ENCODE data around the gene FAM25A. TPM values are rescaled to one million over a fixed set of nuclear protein-coding genes. Genes with fewer than 3 reads are reported as not detected.

FAM25A gene
- total RNA-seq, 6 donors from 2014 or later: not detected

GRCh38 chr10:87068281-87068680 is 48.2 kb downstream of the FAM25A start:
- TF ChIP-seq CTCF (IDR thresholded peaks at IDR 0.05) (no peak), POLR2AphosphoS5 (IDR thresholded peaks at IDR 0.05) (no peak), EP300 (IDR thresholded peaks at IDR 0.05) (no peak), POLR2A (IDR thresholded peaks at IDR 0.05) (no peak)
- ATAC-seq (ENCODE audit: low FRiP score in 2 of 2) (no peak), DNase-seq (no peak)
- H3K4me3 ChIP-seq: no peak overlapping the region
- peaks cover 10 to 96% (median 57%) of the 10 kb centered on the region in 4 donors for H3K36me3 ChIP-seq
- H3K9me3 ChIP-seq: no peaks in the 10 kb centered on the region
- WGBS, 2 donors: 89 to 100% methylated on average over 1 of the region's 1 CpG
- no peaks in the 10 kb centered on the region for H3K27me3 ChIP-seq
- H3K4me1 ChIP-seq: no peaks in the 10 kb centered on the region
- H3K27ac ChIP-seq: no peak overlapping the region

GRCh38 chr10:87072449-87072848 is 52.4 kb downstream of the FAM25A start:
- WGBS, 2 donors: 81 to 93% methylated on average over 2 of the region's 2 CpGs
- H3K27ac ChIP-seq: no peak overlapping the region
- H3K9me3 ChIP-seq: no peaks in the 10 kb centered on the region
- TF ChIP-seq POLR2AphosphoS5 (IDR thresholded peaks at IDR 0.05): no peak
- TF ChIP-seq EP300 (IDR thresholded peaks at IDR 0.05): no peak
- TF ChIP-seq POLR2A (IDR thresholded peaks at IDR 0.05): no peak
- TF ChIP-seq CTCF (IDR thresholded peaks at IDR 0.05): no peak
- peaks cover 9 to 81% (median 41%) of the 10 kb centered on the region in 4 donors for H3K36me3 ChIP-seq
- H3K4me3 ChIP-seq: no peak overlapping the region
- no peaks in the 10 kb centered on the region for H3K27me3 ChIP-seq
- H3K4me1 ChIP-seq: no peaks in the 10 kb centered on the region
- no peak for ATAC-seq (ENCODE audit: low FRiP score in 2 of 2)
- no peak for DNase-seq

Small RNA genes within 50 kb of the gene (small RNA-seq; reads per million reads assigned to genes)
- gene AL136982.5: 0 reads per million in 4 donors
- 0 reads per million in 4 donors for gene BMS1P3
- gene FAM25A: 0 reads per million in 4 donors
- 0 reads per million in 4 donors for gene RNU6-529P

Other genes with a start within 250 kb of the FAM25A start
- 10 to 100 TPM; 18.8 to 76.8 (median 31.3) TPM for gene MMRN2, start 62.7 kb upstream of the FAM25A start, total RNA-seq
- gene SNCG, start 61.7 kb upstream of the FAM25A start, total RNA-seq: 10 to 100 TPM in 1 of 6 donors, 1 to 10 TPM in 4, not detected in 1; 2.9 to 24.7 (median 6.4) TPM
- gene ADIRF, start 51.8 kb upstream of the FAM25A start, total RNA-seq: 100 to 1,000 TPM in 5 of 6 donors, 10 to 100 TPM in 1; 51.3 to 202 (median 164) TPM
- 100 to 1,000 TPM in 5 of 6 donors, 10 to 100 TPM in 1; 66.0 to 144 (median 116) TPM for gene GLUD1, start 74.5 kb downstream of the FAM25A start, total RNA-seq
- 10 to 100 TPM; 19.8 to 38.7 (median 26.4) TPM for gene SHLD2, start 74.9 kb downstream of the FAM25A start, total RNA-seq
- gene NUTM2A, start 205.2 kb downstream of the FAM25A start, total RNA-seq: 1 to 10 TPM in 5 of 6 donors, under 1 TPM in 1; 0.79 to 5.2 (median 2.8) TPM